Panc1 (cell line): ENCODE measurements around the gene CADM1. TPM values are rescaled to one million over a fixed set of nuclear protein-coding genes. Genes with fewer than 3 reads are reported as not detected.

Source experiments
- ATAC-seq: fragments of 200-7000 bp; cut with Tn5 transposase; 2 replicates; pipeline ENCODE4 v1.9.1; 2020; ENCODE audit warnings: mild to moderate bottlenecking, moderate library complexity
- BruUV-seq: library from RNA; stranded (reverse); fragments of 400-500 nt; replicated peaks from 2 replicates; lab custom pipeline; 2021; lab: Mats Ljungman, UMichigan
- CTCF ChIA-PET: fragments of 300-600 bp; sonication (Branson Sonifier 250); formaldehyde crosslinking; loops from one replicate; lab custom pipeline; 2022; ENCODE audit warnings: antibody characterized with exemption; lab: Charles Lee
- POLR2A ChIA-PET: fragments of 300-600 bp; sonication (Branson Sonifier 250); formaldehyde crosslinking; loops from one replicate; lab custom pipeline; 2022; ENCODE audit warnings: antibody characterized with exemption; lab: Charles Lee
- DNase-seq: peaks from one replicate; pipeline ENCODE4 v3.0.0-alpha.2; 2010; ENCODE audit warnings: low read depth, low spot score
- H3K27ac ChIP-seq: 2 replicates; pipeline ENCODE4 v1.5.1; 2011; ENCODE audit warnings: mild to moderate bottlenecking, low read length, inconsistent platforms
- H3K27me3 ChIP-seq: fragments of 200-500 bp; sonication (Bioruptor generic); 2 replicates; pipeline ENCODE4 v1.6.0; 2014; ENCODE audit warnings: low read length, inconsistent platforms; ENCODE audit not compliant: control insufficient read depth, insufficient read depth
- H3K36me3 ChIP-seq: fragments of 200-500 bp; sonication (Bioruptor generic); 2 replicates; pipeline ENCODE4 v1.5.1; 2014; ENCODE audit warnings: inconsistent platforms, mild to moderate bottlenecking, low read length, moderate library complexity; ENCODE audit not compliant: control insufficient read depth, insufficient read depth
- H3K4me1 ChIP-seq: 2 replicates; pipeline ENCODE4 v1.5.1; 2011; ENCODE audit warnings: inconsistent platforms, mild to moderate bottlenecking, low read length, moderate library complexity; ENCODE audit not compliant: control insufficient read depth, insufficient read depth
- H3K4me3 ChIP-seq, 2 experiments: 2 replicates each; pipeline ENCODE4 v1.5.1; 2011 to 2012; ENCODE audit warnings: low read depth in 2 of 2, low read length in 2 of 2, mild to moderate bottlenecking in 2 of 2, inconsistent platforms in 1 of 2, moderate library complexity in 1 of 2
- H3K9me3 ChIP-seq: fragments of 200-500 bp; sonication (Bioruptor generic); 2 replicates; pipeline ENCODE4 v1.5.1; 2014; ENCODE audit warnings: low read depth, mild to moderate bottlenecking, inconsistent platforms, low read length, moderate library complexity; ENCODE audit not compliant: control insufficient read depth, insufficient read depth
- CTCF ChIP-seq: fragments of 450-650 bp; IDR thresholded peaks from 2 replicates; pipeline ENCODE4 v1.5.1; 2017; ENCODE audit warnings: mild to moderate bottlenecking
- POLR2AphosphoS5 ChIP-seq: IDR thresholded peaks from 2 replicates; pipeline ENCODE4 v1.6.1; 2012; ENCODE audit warnings: mild to moderate bottlenecking, low read depth, low read length, moderate library complexity
- REST ChIP-seq, 2 experiments: IDR thresholded peaks; 2 replicates each; pipeline ENCODE4 v1.6.1; 2011 to 2012; ENCODE audit warnings: low read depth in 2 of 2, control low read depth in 1 of 2, low read length in 1 of 2, mild to moderate bottlenecking in 1 of 2, moderate library complexity in 1 of 2; ENCODE audit not compliant: insufficient read depth in 1 of 2
- SIN3A ChIP-seq: IDR thresholded peaks from 2 replicates; pipeline ENCODE4 v1.6.1; 2012; ENCODE audit warnings: low read depth, mild to moderate bottlenecking, low read length, moderate library complexity, borderline replicate concordance; ENCODE audit not compliant: insufficient read depth
- TCF7L2 ChIP-seq: IDR thresholded peaks from 2 replicates; pipeline ENCODE4 v1.6.1; 2011; ENCODE audit warnings: mild to moderate bottlenecking, low read depth, low read length, inconsistent platforms
- in situ Hi-C: cut with HindIII; loops from 2 replicates; pipeline ENCODE4 v1.10.0; 2016; ENCODE audit warnings: low sequenced_read_pairs, low pct_unique_long_range_greater_than_20kb
- intact Hi-C: fragments of 100-400 bp; cut with micrococcal nuclease; formaldehyde crosslinking; loops from one replicate; pipeline ENCODE4 v1.10.0; 2022; ENCODE audit not compliant: unreplicated experiment
- total RNA-seq: library from RNA; stranded (reverse); gene quantifications from one replicate; pipeline ENCODE4 v1.2.1, GENCODE V29; 2021; ENCODE audit not compliant: unreplicated experiment

The CADM1 gene
- total RNA-seq, 1 experiment from 2014 or later, result 3.9 TPM

GRCh38 chr11:115311949-115312348 lies 192.3 kb downstream of the CADM1 start:
- in situ Hi-C loops, result no loop called here
- ATAC-seq (no peak), DNase-seq (no peak)
- Histone ChIP-seq H3K27ac (no peak overlapping the region), H3K4me3 (no peak overlapping the region), H3K9me3 (no peaks in the 10 kb centered on the region), H3K4me1 (no peaks in the 10 kb centered on the region), H3K36me3 (no peaks in the 10 kb centered on the region), H3K27me3 (no peaks in the 10 kb centered on the region; the same call in 1 of the 2 replicates)
- no TSS peak for BruUV-seq
- ChIA-PET POLR2A (no interaction called here), CTCF (no interaction called here)
- intact Hi-C loops, result no loop called here
- TF ChIP-seq SIN3A (no peak), REST (IDR thresholded peaks at IDR 0.05; ENCODE audit: insufficient read depth in 1 of 2, low read depth in 2 of 2, low read length in 1 of 2) (no peak), TCF7L2 (no peak), POLR2AphosphoS5 (no peak), CTCF (no peak)

GRCh38 chr11:115306689-115307088 lies 197.5 kb downstream of the CADM1 start:
- in situ Hi-C loops (no loop called here), intact Hi-C loops (no loop called here)
- Histone ChIP-seq H3K4me3 (no peak overlapping the region), H3K27me3 (no peaks in the 10 kb centered on the region), H3K4me1 (no peaks in the 10 kb centered on the region), H3K27ac (no peak overlapping the region), H3K36me3 (no peaks in the 10 kb centered on the region), H3K9me3 (no peaks in the 10 kb centered on the region)
- no TSS peak for BruUV-seq
- no peak for DNase-seq
- no peak for TF ChIP-seq CTCF
- TF ChIP-seq POLR2AphosphoS5, result no peak
- no peak for TF ChIP-seq SIN3A
- no peak for TF ChIP-seq TCF7L2
- no peak for TF ChIP-seq REST (IDR thresholded peaks at IDR 0.05; ENCODE audit: insufficient read depth in 1 of 2, low read depth in 2 of 2, low read length in 1 of 2)
- no peak for ATAC-seq
- ChIA-PET POLR2A (no interaction called here), CTCF (no interaction called here)
